Stimulated activated CD8-positive, alpha-beta memory T cell treated with anti-CD3 and anti-CD28 coated beads, Interleukin-15, amount 100 ng/mL, for 4 hours (primary cell): Measurements from ENCODE around the gene ASRGL1.
"Not testable (repeated sequence)": the region's sequence is repeated elsewhere in the genome, so short reads cannot be mapped to it uniquely, and the experiment has no call there.

ENCODE experiments used
- DNase-seq, 2 donors: peaks; one replicate each; pipeline ENCODE4 v3.0.0-alpha.2; 2020; ENCODE audit warnings: low read depth in 2 of 2

ASRGL1 gene

GRCh38 chr11:62352355-62353336 lies 15.4 kb downstream of the ASRGL1 start:
- DNase-seq = no peak

GRCh38 chr11:62353841-62354240 lies 16.6 kb downstream of the ASRGL1 start:
- DNase-seq = no peak

GRCh38 chr11:62358273-62358672 lies 21.0 kb downstream of the ASRGL1 start:
- DNase-seq = no peak

GRCh38 chr11:62359475-62359874 lies 22.2 kb downstream of the ASRGL1 start:
- DNase-seq = no peak

- no peak for DNase-seq
These were observed 23.4 kb downstream of the ASRGL1 start for GRCh38 chr11:62360685-62361084.

- DNase-seq = not testable (repeated sequence)
These were observed 31.7 kb downstream of the ASRGL1 start for GRCh38 chr11:62368861-62369477.

GRCh38 chr11:62370743-62371440 lies 33.6 kb downstream of the ASRGL1 start:
- DNase-seq = peak in 1 of 2 donors; percentile 13

GRCh38 chr11:62372871-62373270 lies 35.6 kb downstream of the ASRGL1 start:
- no peak for DNase-seq

GRCh38 chr11:62373464-62374119 lies 36.3 kb downstream of the ASRGL1 start:
- no peak for DNase-seq

- no peak for DNase-seq
These were observed 37.6 kb downstream of the ASRGL1 start for GRCh38 chr11:62374801-62375200.

- DNase-seq = not testable (repeated sequence)
These were observed 41.3 kb downstream of the ASRGL1 start for GRCh38 chr11:62378459-62379063.

- not testable (repeated sequence) for DNase-seq
These were observed 42.3 kb downstream of the ASRGL1 start for GRCh38 chr11:62379586-62379985.

GRCh38 chr11:62380821-62381245 lies 43.6 kb downstream of the ASRGL1 start:
- not testable (repeated sequence) for DNase-seq

GRCh38 chr11:62383822-62384221 lies 46.6 kb downstream of the ASRGL1 start:
- no peak for DNase-seq

GRCh38 chr11:62386083-62386482 lies 48.8 kb downstream of the ASRGL1 start:
- DNase-seq = not testable (repeated sequence)

- no peak for DNase-seq
These were observed 50.1 kb downstream of the ASRGL1 start for GRCh38 chr11:62387381-62387780.

- DNase-seq = no peak
These were observed 51.8 kb downstream of the ASRGL1 start for GRCh38 chr11:62388999-62389398.

- DNase-seq = no peak
These were observed 53.0 kb downstream of the ASRGL1 start for GRCh38 chr11:62390237-62390636.

- no peak for DNase-seq
These were observed 53.5 kb downstream of the ASRGL1 start for GRCh38 chr11:62390722-62391121.

GRCh38 chr11:62391642-62392425 lies 54.6 kb downstream of the ASRGL1 start:
- DNase-seq = no peak
